ENCODE measurements around the gene IGF2BP2.

DNA sequence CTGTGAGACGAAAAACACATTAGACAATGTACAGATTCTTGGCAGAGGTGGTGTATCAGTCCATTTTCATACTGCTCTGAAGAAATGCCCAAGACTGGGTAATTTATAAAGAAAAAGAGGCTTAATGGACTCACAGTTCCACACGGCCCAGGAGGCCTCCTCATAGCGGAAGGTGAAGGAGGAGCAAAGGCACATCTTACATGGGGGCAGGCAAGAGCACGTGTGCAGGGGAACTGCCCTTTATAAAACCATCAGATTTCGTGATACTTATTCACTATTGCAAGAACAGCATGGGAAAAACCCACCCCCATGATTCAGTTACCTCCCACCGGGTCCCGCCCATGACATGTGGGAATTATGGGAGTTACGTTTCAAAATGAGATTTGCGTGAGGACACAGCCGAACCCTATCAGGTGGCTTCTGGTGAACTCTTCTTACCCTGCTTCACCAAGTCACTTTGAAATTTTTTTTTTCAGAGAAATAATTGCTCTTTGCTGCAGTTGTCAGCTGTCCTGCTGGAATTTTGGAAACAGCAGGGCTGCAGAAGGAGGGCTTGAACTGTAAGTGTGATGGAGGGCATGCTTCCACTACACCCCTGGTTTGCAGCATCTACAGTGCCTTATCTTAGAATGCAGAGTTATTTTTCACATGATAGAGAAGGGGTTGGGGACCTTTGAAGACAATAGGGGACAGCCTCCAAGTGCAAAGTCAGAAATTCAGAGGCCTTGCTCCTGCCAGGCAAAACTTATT is 2.9 kb upstream of the IGF2BP2 start:
- TF ChIP-seq POLR2A (IDR thresholded peaks at IDR 0.05): no peak
- TF ChIP-seq, protein P1, sequence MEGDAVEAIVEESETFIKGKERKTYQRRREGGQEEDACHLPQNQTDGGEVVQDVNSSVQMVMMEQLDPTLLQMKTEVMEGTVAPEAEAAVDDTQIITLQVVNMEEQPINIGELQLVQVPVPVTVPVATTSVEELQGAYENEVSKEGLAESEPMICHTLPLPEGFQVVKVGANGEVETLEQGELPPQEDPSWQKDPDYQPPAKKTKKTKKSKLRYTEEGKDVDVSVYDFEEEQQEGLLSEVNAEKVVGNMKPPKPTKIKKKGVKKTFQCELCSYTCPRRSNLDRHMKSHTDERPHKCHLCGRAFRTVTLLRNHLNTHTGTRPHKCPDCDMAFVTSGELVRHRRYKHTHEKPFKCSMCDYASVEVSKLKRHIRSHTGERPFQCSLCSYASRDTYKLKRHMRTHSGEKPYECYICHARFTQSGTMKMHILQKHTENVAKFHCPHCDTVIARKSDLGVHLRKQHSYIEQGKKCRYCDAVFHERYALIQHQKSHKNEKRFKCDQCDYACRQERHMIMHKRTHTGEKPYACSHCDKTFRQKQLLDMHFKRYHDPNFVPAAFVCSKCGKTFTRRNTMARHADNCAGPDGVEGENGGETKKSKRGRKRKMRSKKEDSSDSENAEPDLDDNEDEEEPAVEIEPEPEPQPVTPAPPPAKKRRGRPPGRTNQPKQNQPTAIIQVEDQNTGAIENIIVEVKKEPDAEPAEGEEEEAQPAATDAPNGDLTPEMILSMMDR (IDR thresholded peaks at IDR 0.05): no peak

Data from esophagus squamous epithelium (tissue), 4 donors.